Right atrium auricular region (tissue), 2 donors: ENCODE results near the gene CELSR3. TPM values are rescaled to one million over a fixed set of nuclear protein-coding genes. Genes with fewer than 3 reads are reported as not detected.

ENCODE experiments used
- DNase-seq: peaks from one replicate; pipeline ENCODE4 v3.0.0-alpha.2; 2019; ENCODE audit warnings: low spot score
- H3K27ac ChIP-seq, 2 donors: fragments of 200-600 bp; sonication (generic); 1 replicate in 1 of 2; 2 replicates in 1 of 2; pipeline ENCODE4 v1.5.1; 2016 to 2019
- H3K27me3 ChIP-seq, 2 donors: fragments of 200-600 bp; sonication (generic); one replicate each; pipeline versions ENCODE4 v1.5.1 to v1.6.0; 2017 to 2019
- H3K36me3 ChIP-seq: fragments of 200-600 bp; sonication (generic); one replicate; pipeline ENCODE4 v1.5.1; 2016
- H3K4me1 ChIP-seq, 2 donors: fragments of 200-600 bp; sonication (generic); one replicate each; pipeline versions ENCODE4 v1.5.1 to v1.6.0; 2017 to 2019
- H3K4me3 ChIP-seq, 2 donors: fragments of 200-600 bp; sonication (generic); 1 replicate in 1 of 2; 2 replicates in 1 of 2; pipeline ENCODE4 v1.5.1; 2017 to 2019; ENCODE audit warnings: mild to moderate bottlenecking in 1 of 2, moderate library complexity in 1 of 2
- H3K9me3 ChIP-seq, 2 donors: fragments of 200-600 bp; sonication (generic); one replicate each; pipeline ENCODE4 v1.5.1; 2019
- total RNA-seq, 2 donors: library from RNA; depleted of rRNA; stranded (reverse); fragments of >200 nt; gene quantifications; one replicate each; pipeline ENCODE4 v1.1.0, GENCODE V29; 2016
- TF ChIP-seq, protein P1 (sequence below), 2 donors: fragments of 200-600 bp; sonication (generic); IDR thresholded peaks; one replicate each; pipeline ENCODE4 v1.5.1; 2019; ENCODE audit warnings: antibody characterized with exemption in 2 of 2

The CELSR3 gene
- total RNA-seq = under 1 TPM; 0.11 to 0.59 TPM

GRCh38 chr3:48662753-48663488 is at the start of gene CELSR3:
Gene CELSR3 (minus strand): TSS chr3:48662886. CDS start chr3:48662634, 252 bp downstream.
- H3K4me1 ChIP-seq = peaks cover 0 to 39% of the 10 kb centered on the region in 2 donors
- H3K4me3 ChIP-seq = peak within 1 kb of the TSS; percentile 48 to 59
- H3K36me3 ChIP-seq = no peaks in the 10 kb centered on the region
- H3K27ac ChIP-seq = peak within 1 kb of the TSS; percentile 84 to 93
- no peaks in the 10 kb centered on the region for H3K9me3 ChIP-seq
- H3K27me3 ChIP-seq = no peaks in the 10 kb centered on the region
- peak; percentile 83 for DNase-seq
- TF ChIP-seq, protein P1, sequence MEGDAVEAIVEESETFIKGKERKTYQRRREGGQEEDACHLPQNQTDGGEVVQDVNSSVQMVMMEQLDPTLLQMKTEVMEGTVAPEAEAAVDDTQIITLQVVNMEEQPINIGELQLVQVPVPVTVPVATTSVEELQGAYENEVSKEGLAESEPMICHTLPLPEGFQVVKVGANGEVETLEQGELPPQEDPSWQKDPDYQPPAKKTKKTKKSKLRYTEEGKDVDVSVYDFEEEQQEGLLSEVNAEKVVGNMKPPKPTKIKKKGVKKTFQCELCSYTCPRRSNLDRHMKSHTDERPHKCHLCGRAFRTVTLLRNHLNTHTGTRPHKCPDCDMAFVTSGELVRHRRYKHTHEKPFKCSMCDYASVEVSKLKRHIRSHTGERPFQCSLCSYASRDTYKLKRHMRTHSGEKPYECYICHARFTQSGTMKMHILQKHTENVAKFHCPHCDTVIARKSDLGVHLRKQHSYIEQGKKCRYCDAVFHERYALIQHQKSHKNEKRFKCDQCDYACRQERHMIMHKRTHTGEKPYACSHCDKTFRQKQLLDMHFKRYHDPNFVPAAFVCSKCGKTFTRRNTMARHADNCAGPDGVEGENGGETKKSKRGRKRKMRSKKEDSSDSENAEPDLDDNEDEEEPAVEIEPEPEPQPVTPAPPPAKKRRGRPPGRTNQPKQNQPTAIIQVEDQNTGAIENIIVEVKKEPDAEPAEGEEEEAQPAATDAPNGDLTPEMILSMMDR (IDR thresholded peaks at IDR 0.05) = no peak

GRCh38 chr3:48711727-48712126 is 49.0 kb upstream of the CELSR3 start:
- no peaks in the 10 kb centered on the region for H3K9me3 ChIP-seq
- DNase-seq = no peak
- no peak overlapping the region for H3K27ac ChIP-seq
- peaks cover 0 to 64% of the 10 kb centered on the region in 2 donors for H3K4me1 ChIP-seq
- TF ChIP-seq, protein P1 (IDR thresholded peaks at IDR 0.05) = no peak
- no peak overlapping the region for H3K4me3 ChIP-seq
- H3K27me3 ChIP-seq = no peaks in the 10 kb centered on the region
- H3K36me3 ChIP-seq = peaks cover 31% of the 10 kb centered on the region

DNA sequence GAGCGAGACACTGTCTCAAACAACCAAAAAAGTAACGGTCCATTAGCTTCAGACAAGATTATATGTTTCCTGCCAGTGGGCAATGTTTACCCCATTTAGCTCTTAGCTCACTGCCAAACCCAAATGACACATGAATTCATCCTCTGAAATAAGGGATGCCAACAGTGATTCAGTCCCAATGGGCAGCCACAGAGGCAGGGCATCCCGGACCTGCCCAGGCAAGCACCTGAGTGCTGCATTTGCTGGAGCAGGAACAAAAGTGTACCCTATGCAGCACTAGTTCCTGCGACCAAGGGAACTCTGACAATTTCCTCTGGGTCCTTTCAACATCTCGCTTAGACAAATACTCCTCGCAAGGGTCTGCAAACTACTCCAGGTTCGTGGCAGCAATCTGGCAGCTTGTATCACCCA is 46.4 kb upstream of the CELSR3 start:
- Histone ChIP-seq H3K36me3 (peaks cover 24% of the 10 kb centered on the region), H3K27me3 (no peaks in the 10 kb centered on the region), H3K27ac (peak overlapping the region in 1 of 2 donors; percentile 56), H3K4me1 (peaks cover 0 to 42% of the 10 kb centered on the region in 2 donors), H3K4me3 (no peak overlapping the region), H3K9me3 (no peaks in the 10 kb centered on the region)
- no peak for DNase-seq
- TF ChIP-seq, protein P1 (IDR thresholded peaks at IDR 0.05) = no peak

GRCh38 chr3:48708481-48708889 is 45.8 kb upstream of the CELSR3 start:
- peak overlapping the region in 1 of 2 donors; percentile 56 for H3K27ac ChIP-seq
- no peaks in the 10 kb centered on the region for H3K27me3 ChIP-seq
- DNase-seq = no peak
- no peak overlapping the region for H3K4me3 ChIP-seq
- no peaks in the 10 kb centered on the region for H3K9me3 ChIP-seq
- H3K36me3 ChIP-seq = peaks cover 19% of the 10 kb centered on the region
- TF ChIP-seq, protein P1 (IDR thresholded peaks at IDR 0.05) = no peak
- peaks cover 0 to 43% of the 10 kb centered on the region in 2 donors for H3K4me1 ChIP-seq

- Histone ChIP-seq H3K27me3 (no peaks in the 10 kb centered on the region), H3K9me3 (no peaks in the 10 kb centered on the region), H3K4me1 (peaks cover 0 to 44% of the 10 kb centered on the region in 2 donors), H3K36me3 (peaks cover 15% of the 10 kb centered on the region), H3K27ac (no peak overlapping the region), H3K4me3 (no peak overlapping the region)
- DNase-seq = no peak
- TF ChIP-seq, protein P1 (IDR thresholded peaks at IDR 0.05) = no peak
Measured at GRCh38 chr3:48707157-48707556, 44.5 kb upstream of the CELSR3 start.
